Gastroesophageal sphincter (tissue), 4 donors: ENCODE results near the gene HYAL1. TPM values are rescaled to one million over a fixed set of nuclear protein-coding genes. Genes with fewer than 3 reads are reported as not detected.

Experiments
- ATAC-seq: fragments of 150-250 bp; one replicate; pipeline ENCODE4 v1.9.1; 2016; ENCODE audit warnings: mild to moderate bottlenecking, moderate library complexity
- H3K27ac ChIP-seq, 4 donors: fragments of 200-600 bp; sonication (generic) in 3 of 4; 1 replicate in 3 of 4; 2 replicates in 1 of 4; pipeline ENCODE4 v1.5.1; 2016 to 2019
- H3K27me3 ChIP-seq: fragments of 200-600 bp; sonication (generic); one replicate; pipeline ENCODE4 v1.5.1; 2019
- H3K36me3 ChIP-seq, 2 donors: fragments of 200-600 bp; sonication (generic); one replicate each; pipeline ENCODE4 v1.5.1; 2019; ENCODE audit warnings: control low read depth in 1 of 2
- H3K4me1 ChIP-seq, 3 donors: fragments of 200-600 bp; sonication (generic); 1 replicate in 2 of 3; 2 replicates in 1 of 3; pipeline ENCODE4 v1.5.1; 2016 to 2019; ENCODE audit warnings: control low read depth in 2 of 3
- H3K4me3 ChIP-seq, 2 donors: fragments of 200-600 bp; sonication (generic); one replicate each; pipeline ENCODE4 v1.5.1; 2019; ENCODE audit warnings: mild to moderate bottlenecking in 1 of 2, moderate library complexity in 1 of 2
- H3K9me3 ChIP-seq, 3 donors: fragments of 200-600 bp; sonication (generic); one replicate each; pipeline ENCODE4 v1.5.1; 2017 to 2019; ENCODE audit warnings: control low read depth in 2 of 3
- EP300 ChIP-seq: sonication (generic); formaldehyde crosslinking; IDR thresholded peaks from one replicate; pipeline ENCODE4 v1.6.1; 2017; ENCODE audit warnings: antibody characterized with exemption, mild to moderate bottlenecking
- POLR2A ChIP-seq, 2 donors: fragments of 450-650 bp; IDR thresholded peaks; one replicate each; pipeline ENCODE4 v1.6.1; 2017; ENCODE audit warnings: antibody characterized with exemption in 2 of 2, mild to moderate bottlenecking in 2 of 2, moderate library complexity in 1 of 2
- POLR2AphosphoS5 ChIP-seq: sonication (generic); formaldehyde crosslinking; IDR thresholded peaks from one replicate; pipeline ENCODE4 v1.6.1; 2017; ENCODE audit warnings: antibody characterized with exemption
- WGBS, 2 donors: methylation state at CpG; one replicate each; pipeline ENCODE4 v1.1.5; 2018; ENCODE audit warnings: low coverage in 1 of 2; 5-methylcytosine and 5-hydroxymethylcytosine counted together
- total RNA-seq, 4 donors: library from RNA; depleted of rRNA; stranded (reverse); fragments of >200 nt; gene quantifications; one replicate each; pipeline ENCODE4 v1.1.0, GENCODE V29; 2016
- TF ChIP-seq, protein P1 (sequence below), 4 experiments: fragments of 200-600 bp in 2 of 4; fragments of 450-650 bp in 2 of 4; sonication (generic) in 1 of 4; IDR thresholded peaks; one replicate each; pipeline ENCODE4 v1.5.1; 2017 to 2019; ENCODE audit warnings: antibody characterized with exemption in 4 of 4, mild to moderate bottlenecking in 2 of 4, moderate library complexity in 2 of 4

Gene HYAL1
- total RNA-seq, 4 donors from 2014 or later: 4.8 to 12.3 (median 7.9) TPM

DNA sequence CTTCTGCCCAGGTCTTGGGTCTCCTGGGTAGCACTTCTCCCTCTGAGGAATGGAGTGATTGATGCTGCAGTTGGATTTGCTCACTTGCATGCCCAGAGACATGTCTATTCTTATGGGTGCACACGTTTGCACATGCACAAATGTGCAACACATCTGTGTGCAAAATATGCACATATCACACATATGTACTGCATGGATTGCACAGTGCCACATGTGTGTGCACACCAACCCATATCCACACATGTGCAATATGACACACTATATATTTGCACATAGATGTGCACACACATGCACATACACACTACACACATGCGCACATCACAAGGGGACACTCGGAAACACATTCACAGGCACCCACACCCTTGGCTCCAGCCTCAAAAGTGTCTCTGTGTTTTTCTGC lies 35.1 kb downstream of the HYAL1 start:
- H3K4me3 ChIP-seq: peak overlapping the region in 1 of 2 donors; percentile 68
- WGBS, 2 donors: 20 to 40% methylated on average over 2 to 3 of the region's 3 CpGs
- H3K9me3 ChIP-seq: no peaks in the 10 kb centered on the region
- H3K27ac ChIP-seq: peak overlapping the region in 3 of 4 donors; percentile 95 to 100 (median 98)
- TF ChIP-seq POLR2AphosphoS5: no peak
- no peak for TF ChIP-seq EP300
- TF ChIP-seq POLR2A (IDR thresholded peaks at IDR 0.05): no peak
- TF ChIP-seq, protein P1, sequence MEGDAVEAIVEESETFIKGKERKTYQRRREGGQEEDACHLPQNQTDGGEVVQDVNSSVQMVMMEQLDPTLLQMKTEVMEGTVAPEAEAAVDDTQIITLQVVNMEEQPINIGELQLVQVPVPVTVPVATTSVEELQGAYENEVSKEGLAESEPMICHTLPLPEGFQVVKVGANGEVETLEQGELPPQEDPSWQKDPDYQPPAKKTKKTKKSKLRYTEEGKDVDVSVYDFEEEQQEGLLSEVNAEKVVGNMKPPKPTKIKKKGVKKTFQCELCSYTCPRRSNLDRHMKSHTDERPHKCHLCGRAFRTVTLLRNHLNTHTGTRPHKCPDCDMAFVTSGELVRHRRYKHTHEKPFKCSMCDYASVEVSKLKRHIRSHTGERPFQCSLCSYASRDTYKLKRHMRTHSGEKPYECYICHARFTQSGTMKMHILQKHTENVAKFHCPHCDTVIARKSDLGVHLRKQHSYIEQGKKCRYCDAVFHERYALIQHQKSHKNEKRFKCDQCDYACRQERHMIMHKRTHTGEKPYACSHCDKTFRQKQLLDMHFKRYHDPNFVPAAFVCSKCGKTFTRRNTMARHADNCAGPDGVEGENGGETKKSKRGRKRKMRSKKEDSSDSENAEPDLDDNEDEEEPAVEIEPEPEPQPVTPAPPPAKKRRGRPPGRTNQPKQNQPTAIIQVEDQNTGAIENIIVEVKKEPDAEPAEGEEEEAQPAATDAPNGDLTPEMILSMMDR (IDR thresholded peaks at IDR 0.05): no peak
- H3K27me3 ChIP-seq: no peaks in the 10 kb centered on the region
- peaks cover 0 to 97% (median 44%) of the 10 kb centered on the region in 3 donors for H3K4me1 ChIP-seq
- no peak for ATAC-seq
- H3K36me3 ChIP-seq: no peaks in the 10 kb centered on the region

DNA sequence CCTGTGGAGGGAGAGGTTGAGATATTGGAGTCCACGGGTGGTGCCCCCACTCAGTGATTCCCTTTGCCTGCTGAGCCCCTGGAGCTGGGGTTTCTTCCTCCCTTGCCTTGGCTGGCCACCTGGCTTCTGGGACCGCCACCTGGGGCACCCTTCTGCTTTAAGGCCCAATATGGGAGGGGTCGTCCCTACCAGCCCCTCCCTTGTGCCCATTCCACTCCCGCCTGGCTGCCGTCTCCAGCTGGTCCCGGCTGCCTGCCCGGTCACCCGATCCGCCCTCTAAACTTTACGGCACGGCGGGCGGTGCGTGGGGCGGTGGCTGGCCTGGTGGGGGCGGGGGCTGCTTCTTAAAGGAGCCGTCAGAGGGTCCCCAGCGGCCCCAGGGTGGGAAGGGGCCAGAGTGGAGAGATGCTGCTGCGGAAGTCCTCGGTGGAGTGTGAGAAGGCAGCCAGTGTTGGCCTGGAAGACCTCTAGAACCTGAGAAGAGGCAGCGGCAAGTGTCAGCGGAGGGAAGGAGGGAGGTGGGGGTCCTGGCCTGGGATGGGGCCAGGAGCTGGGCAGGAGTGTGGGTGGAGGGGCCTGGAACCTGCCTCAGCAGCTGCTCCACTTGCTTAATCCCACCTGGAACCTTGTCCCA lies 36.0 kb downstream of the HYAL1 start:
- TF ChIP-seq EP300: no peak
- TF ChIP-seq, protein P1 (IDR thresholded peaks at IDR 0.05): peak in 1 of 4 experiments; percentile 20
- peak; percentile 68 to 75 for TF ChIP-seq POLR2A (IDR thresholded peaks at IDR 0.05)
- TF ChIP-seq POLR2AphosphoS5: peak; percentile 93
- Histone ChIP-seq H3K27me3 (no peaks in the 10 kb centered on the region), H3K27ac (peak overlapping the region; percentile 95 to 100 (median 98)), H3K4me1 (peaks cover 0 to 97% (median 40%) of the 10 kb centered on the region in 3 donors), H3K4me3 (peak overlapping the region; percentile 66 to 68), H3K9me3 (no peaks in the 10 kb centered on the region), H3K36me3 (no peaks in the 10 kb centered on the region)
- ATAC-seq: peak; percentile 23
- 0 to 5% methylated on average over 1 to 4 of the region's 22 CpGs for WGBS, 2 donors

DNA sequence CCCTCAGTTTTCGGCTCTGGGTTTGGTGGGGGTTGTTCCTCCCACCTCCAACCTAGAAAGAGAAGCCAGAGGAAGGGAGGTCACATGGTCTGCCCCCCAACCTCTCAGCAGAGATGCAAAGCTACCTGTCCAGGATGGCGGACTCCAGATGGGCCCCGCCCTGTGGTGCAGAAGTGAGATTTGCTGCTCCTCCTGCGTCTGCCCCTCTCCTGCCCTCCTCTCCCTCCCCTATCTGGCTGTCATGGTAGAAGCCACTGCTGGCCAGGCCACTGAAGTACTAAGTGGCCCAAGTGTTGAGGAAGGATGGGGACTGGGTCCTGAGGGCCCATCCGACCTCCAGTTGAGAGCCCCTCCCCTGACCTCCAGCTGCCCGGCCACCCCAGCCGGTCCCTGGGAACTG lies 36.5 kb downstream of the HYAL1 start:
- Histone ChIP-seq H3K36me3 (no peaks in the 10 kb centered on the region), H3K27me3 (no peaks in the 10 kb centered on the region), H3K27ac (peak overlapping the region; percentile 95 to 100 (median 98)), H3K4me1 (peaks cover 0 to 96% (median 40%) of the 10 kb centered on the region in 3 donors), H3K4me3 (peak overlapping the region; percentile 66 to 68), H3K9me3 (no peaks in the 10 kb centered on the region)
- no peak for ATAC-seq
- no peak for TF ChIP-seq EP300
- no peak for TF ChIP-seq POLR2AphosphoS5
- TF ChIP-seq, protein P1 (IDR thresholded peaks at IDR 0.05): no peak
- TF ChIP-seq POLR2A (IDR thresholded peaks at IDR 0.05): no peak
- WGBS, 2 donors: 0 to 20% methylated on average over 1 of the region's 7 CpGs

DNA sequence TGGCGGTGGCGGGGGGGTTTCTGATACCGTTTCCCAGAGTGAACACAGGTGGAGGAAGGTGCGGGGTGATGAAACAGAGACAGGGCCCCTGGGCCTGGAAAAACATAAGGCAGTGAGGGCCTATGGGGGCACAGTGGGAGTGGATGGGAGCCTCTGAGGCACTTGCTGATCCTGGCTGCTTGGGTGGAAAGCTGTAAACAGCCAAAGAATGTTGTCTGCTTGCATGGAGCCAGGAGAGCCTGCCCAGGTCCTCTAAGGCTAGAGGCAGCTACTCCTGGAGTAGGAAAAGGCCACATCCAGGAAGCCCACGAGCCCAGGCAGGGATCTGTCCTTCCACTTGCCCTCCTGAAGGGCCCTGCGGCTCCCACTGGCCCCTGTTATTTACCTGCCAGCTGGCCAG lies 37.4 kb downstream of the HYAL1 start:
- H3K9me3 ChIP-seq: no peaks in the 10 kb centered on the region
- ATAC-seq: no peak
- 85% methylated on average over 4 of the region's 6 CpGs; no CpG with 5 or more reads in 1 of the 2 donors for WGBS, 2 donors
- peaks cover 0 to 99% (median 46%) of the 10 kb centered on the region in 3 donors for H3K4me1 ChIP-seq
- no peaks in the 10 kb centered on the region for H3K27me3 ChIP-seq
- no peaks in the 10 kb centered on the region for H3K36me3 ChIP-seq
- TF ChIP-seq, protein P1 (IDR thresholded peaks at IDR 0.05): no peak
- TF ChIP-seq POLR2A (IDR thresholded peaks at IDR 0.05): no peak
- no peak for TF ChIP-seq POLR2AphosphoS5
- TF ChIP-seq EP300: no peak
- H3K27ac ChIP-seq: peak overlapping the region; percentile 95 to 100 (median 98)
- peak overlapping the region in 1 of 2 donors; percentile 68 for H3K4me3 ChIP-seq

DNA sequence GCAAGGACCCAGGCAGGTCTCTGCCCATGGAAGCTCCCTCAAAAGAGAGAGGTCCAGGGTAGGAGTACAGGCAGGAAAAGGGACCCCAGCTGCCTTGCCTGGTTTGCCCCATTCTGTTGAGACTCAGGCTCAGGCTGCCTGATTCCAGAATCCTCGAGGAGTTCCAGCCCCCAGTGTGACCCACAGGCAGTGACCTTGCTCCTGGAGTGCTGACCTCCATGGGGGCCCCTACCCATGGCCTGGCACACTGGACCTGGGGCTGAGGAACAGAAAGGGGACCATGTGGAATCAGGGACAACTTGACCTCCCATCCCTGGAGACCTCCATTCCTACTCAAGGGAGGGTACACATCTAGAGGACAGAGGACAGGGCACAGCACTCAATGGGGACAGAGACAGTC lies 37.8 kb downstream of the HYAL1 start:
- Histone ChIP-seq H3K4me3 (peak overlapping the region in 1 of 2 donors; percentile 11), H3K36me3 (no peaks in the 10 kb centered on the region), H3K27me3 (no peaks in the 10 kb centered on the region), H3K27ac (peak overlapping the region; percentile 95 to 100 (median 98)), H3K4me1 (peaks cover 0 to 99% (median 51%) of the 10 kb centered on the region in 3 donors), H3K9me3 (no peaks in the 10 kb centered on the region)
- ATAC-seq: no peak
- no CpG with 5 or more reads among the region's 1 CpG for WGBS, 2 donors
- TF ChIP-seq, protein P1 (IDR thresholded peaks at IDR 0.05): no peak
- TF ChIP-seq POLR2A (IDR thresholded peaks at IDR 0.05): no peak
- TF ChIP-seq POLR2AphosphoS5: no peak
- no peak for TF ChIP-seq EP300
